Cortex of kidney (tissue), 1 donor: ENCODE results near the gene SERPINA3.
"Not testable (repeated sequence)": the region's sequence is repeated elsewhere in the genome, so short reads cannot be mapped to it uniquely, and the experiment has no call there.

ENCODE experiments used
- DNase-seq: peaks from one replicate; lab custom pipeline; 2025; lab: John Stamatoyannopoulos, UW

Gene SERPINA3

GRCh38 chr14:94584591-94585280, 27.5 kb upstream of the SERPINA3 start:
- no peak for DNase-seq

GRCh38 chr14:94586635-94587034, 25.6 kb upstream of the SERPINA3 start:
- DNase-seq = no peak

- no peak for DNase-seq
These were observed 23.9 kb upstream of the SERPINA3 start for GRCh38 chr14:94588311-94588710.

GRCh38 chr14:94591073-94591472, 21.1 kb upstream of the SERPINA3 start:
- no peak for DNase-seq

- no peak for DNase-seq
These were observed 20.3 kb upstream of the SERPINA3 start for GRCh38 chr14:94591871-94592270.

GRCh38 chr14:94592457-94592856, 19.7 kb upstream of the SERPINA3 start:
- no peak for DNase-seq

- DNase-seq = no peak
These were observed 18.8 kb upstream of the SERPINA3 start for GRCh38 chr14:94593376-94593748.

GRCh38 chr14:94593749-94594431, 18.3 kb upstream of the SERPINA3 start:
- no peak for DNase-seq

GRCh38 chr14:94594441-94594840, 17.8 kb upstream of the SERPINA3 start:
- DNase-seq = no peak

- DNase-seq = no peak
These were observed 16.3 kb upstream of the SERPINA3 start for GRCh38 chr14:94595912-94596311.

GRCh38 chr14:94596361-94596760, 15.8 kb upstream of the SERPINA3 start:
- DNase-seq = no peak

- no peak for DNase-seq
These were observed 14.4 kb upstream of the SERPINA3 start for GRCh38 chr14:94597788-94598187.

- no peak for DNase-seq
These were observed 13.7 kb upstream of the SERPINA3 start for GRCh38 chr14:94598506-94598815.

- DNase-seq = no peak
These were observed 13.2 kb upstream of the SERPINA3 start for GRCh38 chr14:94598816-94599655.

GRCh38 chr14:94599656-94600004, 12.6 kb upstream of the SERPINA3 start:
- no peak for DNase-seq

GRCh38 chr14:94600148-94600545, 12.0 kb upstream of the SERPINA3 start:
- DNase-seq = no peak

- DNase-seq = no peak
These were observed 10.3 kb upstream of the SERPINA3 start for GRCh38 chr14:94601884-94602391.

- no peak for DNase-seq
These were observed 9.5 kb upstream of the SERPINA3 start for GRCh38 chr14:94602722-94603121.

GRCh38 chr14:94605361-94605760, 6.8 kb upstream of the SERPINA3 start:
- DNase-seq = no peak

- DNase-seq = not testable (repeated sequence)
These were observed 3.2 kb upstream of the SERPINA3 start for GRCh38 chr14:94608966-94609365.

- no peak for DNase-seq
These were observed 1.0 kb upstream of the SERPINA3 start for GRCh38 chr14:94611179-94611578.

GRCh38 chr14:94612580-94613554, 676 bp downstream of the SERPINA3 start:
- no peak for DNase-seq
